Natural killer cell (primary cell): ENCODE measurements around the gene CSNK2A1. TPM values are rescaled to one million over a fixed set of nuclear protein-coding genes. Genes with fewer than 3 reads are reported as not detected.

Experiments used
- ATAC-seq, 3 donors: fragments of 150-1000 bp in 2 of 3; fragments of 200-7000 bp in 1 of 3; cut with Tn5 transposase; 1 replicate in 1 of 3; 2 replicates in 2 of 3; pipeline ENCODE4 v1.10.0; 2021; ENCODE audit warnings: mild to moderate bottlenecking in 2 of 3, moderate library complexity in 2 of 3
- DNase-seq, 2 donors: peaks; one replicate each; pipeline versions ENCODE4 v3.0.0 to v3.0.0-alpha.2; 2013 to 2021; ENCODE audit warnings: mixed read lengths in 1 of 2
- H3K27ac ChIP-seq: one replicate; pipeline ENCODE4 v1.5.1; 2013; ENCODE audit warnings: mild to moderate bottlenecking, low read length
- H3K27me3 ChIP-seq: one replicate; pipeline ENCODE4 v1.6.1; 2013; ENCODE audit warnings: low read length; ENCODE audit not compliant: control insufficient read depth, insufficient read depth
- H3K36me3 ChIP-seq: one replicate; pipeline ENCODE4 v1.6.1; 2013; ENCODE audit warnings: low read length; ENCODE audit not compliant: control insufficient read depth, insufficient read depth
- H3K4me1 ChIP-seq: one replicate; pipeline ENCODE4 v1.6.1; 2013; ENCODE audit warnings: low read length; ENCODE audit not compliant: control insufficient read depth, insufficient read depth
- H3K4me3 ChIP-seq: one replicate; pipeline ENCODE4 v1.5.1; 2013; ENCODE audit warnings: low read length
- H3K9me3 ChIP-seq: one replicate; pipeline ENCODE4 v1.6.1; 2013; ENCODE audit warnings: low read length; ENCODE audit not compliant: control insufficient read depth, insufficient read depth
- H3K27ac Mint-ChIP-seq, 2 donors: one replicate each; pipeline ENCODE4 v1.8.0; 2022; ENCODE audit warnings: mild to moderate bottlenecking in 2 of 2, mixed read lengths in 2 of 2, moderate library complexity in 1 of 2
- H3K27me3 Mint-ChIP-seq, 2 donors: one replicate each; pipeline ENCODE4 v1.8.0; 2022; ENCODE audit warnings: low read depth in 2 of 2, mixed read lengths in 2 of 2
- H3K36me3 Mint-ChIP-seq: one replicate; pipeline ENCODE4 v1.8.0; 2022; ENCODE audit warnings: mixed read lengths
- H3K4me1 Mint-ChIP-seq, 2 donors: one replicate each; pipeline ENCODE4 v1.8.0; 2022; ENCODE audit warnings: mixed read lengths in 2 of 2
- H3K4me3 Mint-ChIP-seq: one replicate; pipeline ENCODE4 v1.8.0; 2022; ENCODE audit warnings: mild to moderate bottlenecking, moderate library complexity, mixed read lengths
- H3K9me3 Mint-ChIP-seq, 2 donors: one replicate each; pipeline ENCODE4 v1.8.0; 2022; ENCODE audit warnings: mixed read lengths in 2 of 2
- CTCF ChIP-seq: fragments of 200-600 bp; IDR thresholded peaks from one replicate; pipeline ENCODE4 v1.8.0; 2022; ENCODE audit warnings: antibody characterized with exemption
- WGBS: methylation state at CpG from one replicate; pipeline ENCODE4 v1.1.7; 2013; ENCODE audit warnings: missing lambda C conversion rate; ENCODE audit not compliant: insufficient coverage; 5-methylcytosine and 5-hydroxymethylcytosine counted together
- intact Hi-C: fragments of 100-400 bp; cut with micrococcal nuclease; formaldehyde crosslinking; loops from one replicate; pipeline ENCODE4 v1.14.2; 2022
- total RNA-seq, 4 donors: library from RNA; stranded (reverse); fragments of 120-200 nt in 1 of 4; gene quantifications; one replicate each; pipeline versions ENCODE4 v1.2.3 to v1.2.4, GENCODE V29; 2013 to 2022

The CSNK2A1 gene
- total RNA-seq, 3 donors from 2014 or later (not counting 1 experiment from before 2014, with no cell fraction given) = 88.8 to 92.6 (median 88.9) TPM

GRCh38 chr20:492159-492558 is 51.4 kb downstream of the CSNK2A1 start:
- no peak overlapping the region for H3K27ac Mint-ChIP-seq
- peaks cover 31% of the 10 kb centered on the region for H3K36me3 Mint-ChIP-seq
- H3K9me3 Mint-ChIP-seq = no peaks in the 10 kb centered on the region
- H3K4me1 Mint-ChIP-seq = no peaks in the 10 kb centered on the region
- no peak for DNase-seq
- Histone ChIP-seq H3K36me3 (peaks cover 74% of the 10 kb centered on the region), H3K4me1 (no peaks in the 10 kb centered on the region), H3K9me3 (no peaks in the 10 kb centered on the region), H3K27ac (no peak overlapping the region), H3K4me3 (no peak overlapping the region), H3K27me3 (no peaks in the 10 kb centered on the region)
- WGBS = 95% methylated on average over 5 of the region's 5 CpGs
- H3K27me3 Mint-ChIP-seq = no peaks in the 10 kb centered on the region
- TF ChIP-seq CTCF = no peak
- intact Hi-C loops = no loop called here
- ATAC-seq = no peak
- H3K4me3 Mint-ChIP-seq = no peak overlapping the region

GRCh38 chr20:487655-488054 is 55.9 kb downstream of the CSNK2A1 start:
- intact Hi-C loops = no loop called here
- H3K27me3 Mint-ChIP-seq = no peaks in the 10 kb centered on the region
- no peak overlapping the region for H3K27ac Mint-ChIP-seq
- WGBS = 96% methylated on average over 4 of the region's 4 CpGs
- ATAC-seq (no peak), DNase-seq (no peak)
- no peaks in the 10 kb centered on the region for H3K27me3 ChIP-seq
- peaks cover 74% of the 10 kb centered on the region for H3K36me3 ChIP-seq
- no peak for TF ChIP-seq CTCF
- no peaks in the 10 kb centered on the region for H3K4me1 Mint-ChIP-seq
- H3K4me3 Mint-ChIP-seq = no peak overlapping the region
- no peaks in the 10 kb centered on the region for H3K9me3 ChIP-seq
- H3K4me3 ChIP-seq = no peak overlapping the region
- H3K36me3 Mint-ChIP-seq = peaks cover 37% of the 10 kb centered on the region
- no peak overlapping the region for H3K27ac ChIP-seq
- no peaks in the 10 kb centered on the region for H3K4me1 ChIP-seq
- H3K9me3 Mint-ChIP-seq = no peaks in the 10 kb centered on the region

DNA sequence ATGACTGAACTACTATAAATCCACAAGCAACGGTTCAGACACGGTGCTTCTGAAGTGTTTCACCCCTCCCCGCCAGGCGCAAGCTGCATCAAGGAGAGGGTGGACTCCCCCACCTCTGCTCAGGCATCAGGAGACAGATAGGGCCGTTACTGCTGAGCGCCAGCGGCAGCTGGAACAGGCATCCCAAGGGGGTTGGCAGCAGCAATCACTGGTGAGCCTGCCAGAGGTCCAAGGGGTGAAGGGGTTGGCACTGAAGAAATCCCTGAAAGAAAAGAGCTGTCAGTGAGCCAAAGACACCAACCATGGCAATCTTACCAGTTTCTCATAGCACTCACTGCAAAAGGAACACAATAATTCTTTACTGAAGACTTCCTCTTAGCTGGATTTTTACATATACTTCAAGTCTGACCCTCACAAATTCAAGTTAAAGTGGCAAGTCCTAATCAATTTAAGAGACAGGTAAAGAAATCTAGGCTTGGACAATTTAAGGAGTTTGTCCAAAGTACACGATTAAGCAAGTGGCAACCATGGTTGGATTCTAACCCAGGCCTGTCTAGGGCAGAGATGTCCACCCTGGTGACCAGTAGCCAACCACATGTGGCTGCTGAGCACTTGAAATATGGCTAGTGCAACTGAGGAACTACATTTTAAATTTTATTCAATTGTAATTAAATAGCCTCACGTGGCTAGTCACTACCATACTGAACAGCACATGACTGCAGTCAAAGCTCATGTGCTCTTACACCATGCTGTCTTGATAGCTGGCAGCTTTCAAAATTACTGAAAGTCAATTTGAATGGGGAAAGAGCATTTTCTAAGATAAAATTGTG is 59.6 kb downstream of the CSNK2A1 start:
- no peak for DNase-seq
- intact Hi-C loops = no loop called here

More for the DNA sequence above, 59.6 kb downstream of the CSNK2A1 start:
- no peak overlapping the region for H3K4me3 Mint-ChIP-seq
- 98% methylated on average over 9 of the region's 9 CpGs for WGBS
- H3K4me1 ChIP-seq = no peaks in the 10 kb centered on the region
- H3K4me1 Mint-ChIP-seq = peaks cover 3% of the 10 kb centered on the region in 2 donors
- no peak overlapping the region for H3K27ac Mint-ChIP-seq
- no peak overlapping the region for H3K27ac ChIP-seq
- no peaks in the 10 kb centered on the region for H3K9me3 Mint-ChIP-seq
- TF ChIP-seq CTCF = no peak
- H3K27me3 ChIP-seq = no peaks in the 10 kb centered on the region
- no peak overlapping the region for H3K4me3 ChIP-seq
- no peaks in the 10 kb centered on the region for H3K9me3 ChIP-seq
- peaks cover 57% of the 10 kb centered on the region for H3K36me3 ChIP-seq
- no peak for ATAC-seq
- peaks cover 38% of the 10 kb centered on the region for H3K36me3 Mint-ChIP-seq
- no peaks in the 10 kb centered on the region for H3K27me3 Mint-ChIP-seq
